ENCODE results near the gene MACC1.
"Not testable (repeated sequence)": the region's sequence is repeated elsewhere in the genome, so short reads cannot be mapped to it uniquely, and the experiment has no call there.

MACC1 gene

GRCh38 chr7:20124087-20124486, 93.1 kb downstream of the MACC1 start:
- DNase-seq (ENCODE audit: low read depth), result not testable (repeated sequence)

DNA sequence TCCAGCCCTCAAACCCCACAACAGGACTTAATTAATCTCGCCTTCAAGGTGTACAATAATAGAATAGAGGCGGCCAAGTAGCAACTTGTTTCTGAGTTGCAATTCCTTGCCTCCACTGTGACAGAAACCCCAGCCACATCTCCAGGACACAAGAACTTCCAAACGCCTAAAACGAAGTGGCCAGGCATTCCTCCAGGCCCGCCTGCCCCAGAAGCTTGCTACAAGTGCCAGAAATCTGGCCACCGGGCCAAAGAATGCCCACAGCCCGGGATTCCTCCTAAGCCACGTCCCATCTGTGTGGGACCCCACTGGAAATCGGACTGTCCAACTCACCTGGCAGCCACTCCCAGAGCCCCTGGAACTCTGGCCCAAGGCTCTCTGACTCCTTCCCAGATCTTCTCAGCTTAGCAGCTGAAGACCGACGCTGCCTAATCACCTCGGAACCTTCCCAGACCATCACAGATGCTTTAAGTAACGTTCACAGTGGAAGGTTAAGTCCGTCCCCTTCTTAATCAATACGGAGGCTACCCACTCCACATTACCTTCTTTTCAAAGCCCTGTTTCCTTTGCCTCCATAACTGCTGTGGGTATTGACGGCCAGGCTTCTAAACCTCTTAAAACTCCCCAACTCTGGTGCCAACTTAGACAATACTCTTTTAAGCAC, 94.4 kb downstream of the MACC1 start:
- DNase-seq (ENCODE audit: low read depth), result not testable (repeated sequence)

- no peak for DNase-seq (ENCODE audit: low read depth)
These were observed 95.1 kb downstream of the MACC1 start for GRCh38 chr7:20122073-20122472.

GRCh38 chr7:20121404-20121803, 95.8 kb downstream of the MACC1 start:
- DNase-seq (ENCODE audit: low read depth), result no peak

GRCh38 chr7:20120611-20121168, 96.5 kb downstream of the MACC1 start:
- DNase-seq (ENCODE audit: low read depth), result not testable (repeated sequence)

- DNase-seq (ENCODE audit: low read depth), result no peak
These were observed 100.3 kb downstream of the MACC1 start for GRCh38 chr7:20116869-20117268.

GRCh38 chr7:20114468-20114867, 102.7 kb downstream of the MACC1 start:
- no peak for DNase-seq (ENCODE audit: low read depth)

DNA sequence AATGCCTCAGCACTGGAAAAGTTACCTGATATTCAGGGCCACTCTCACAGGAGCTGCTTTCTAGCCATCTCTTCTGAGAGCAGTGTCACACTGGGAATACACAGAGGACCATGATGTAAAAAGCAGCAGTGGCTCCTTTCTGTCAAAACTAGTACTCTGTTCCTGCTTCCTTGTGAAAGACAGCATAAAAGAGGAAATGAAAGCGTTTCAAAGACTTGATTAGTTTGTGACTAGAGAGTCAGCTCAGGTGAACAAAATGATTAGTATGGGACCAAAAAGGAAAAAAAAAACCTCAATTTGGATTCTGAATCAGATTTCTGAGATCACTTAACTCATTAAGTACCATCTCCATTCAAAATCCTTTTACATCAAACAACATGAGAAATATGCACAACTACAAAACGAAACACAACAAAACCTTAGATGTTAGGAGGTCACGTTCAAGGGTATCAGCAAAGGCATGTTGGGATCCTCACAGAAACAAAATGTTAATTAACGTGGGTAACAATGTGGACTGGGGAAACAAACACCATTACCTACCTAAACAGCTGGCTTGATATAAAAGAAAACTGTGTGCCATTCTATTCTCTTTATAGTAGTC, 103.7 kb downstream of the MACC1 start:
- DNase-seq (ENCODE audit: low read depth), result no peak

GRCh38 chr7:20112696-20113095, 104.5 kb downstream of the MACC1 start:
- DNase-seq (ENCODE audit: low read depth), result no peak

DNA sequence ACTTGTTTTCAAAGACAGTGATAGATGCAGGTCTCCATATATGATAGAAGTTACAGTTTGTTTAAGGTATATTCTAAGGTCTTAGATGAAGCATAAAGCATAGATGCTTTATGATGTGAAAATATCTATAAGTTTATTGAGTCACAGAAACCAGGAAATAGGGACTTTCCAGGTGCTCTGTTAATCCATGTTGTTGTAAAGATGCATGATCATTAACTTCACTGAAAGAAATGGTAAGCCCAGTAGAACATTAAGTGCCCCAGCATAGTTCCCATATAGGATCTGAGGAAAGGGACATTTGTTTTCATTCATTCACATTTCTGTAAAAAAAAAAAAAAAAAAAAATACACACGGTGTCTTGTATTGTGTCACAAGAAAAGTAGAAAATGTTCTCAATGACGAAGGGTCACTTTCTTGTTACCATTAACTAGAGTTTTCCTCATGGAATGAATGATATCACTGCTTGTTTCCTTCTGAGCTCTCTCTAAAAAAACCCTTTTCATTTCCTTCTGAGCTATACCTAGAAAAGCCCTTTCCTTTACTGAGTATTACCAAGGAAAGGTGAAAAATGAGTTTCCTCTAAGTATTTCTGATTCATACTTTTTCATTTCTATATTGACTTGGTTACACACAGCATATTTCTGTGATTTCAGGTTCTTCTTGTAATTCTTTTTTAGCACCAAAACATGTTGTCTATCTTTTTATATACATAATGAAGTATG, 105.2 kb downstream of the MACC1 start:
- no peak for DNase-seq (ENCODE audit: low read depth)

DNA sequence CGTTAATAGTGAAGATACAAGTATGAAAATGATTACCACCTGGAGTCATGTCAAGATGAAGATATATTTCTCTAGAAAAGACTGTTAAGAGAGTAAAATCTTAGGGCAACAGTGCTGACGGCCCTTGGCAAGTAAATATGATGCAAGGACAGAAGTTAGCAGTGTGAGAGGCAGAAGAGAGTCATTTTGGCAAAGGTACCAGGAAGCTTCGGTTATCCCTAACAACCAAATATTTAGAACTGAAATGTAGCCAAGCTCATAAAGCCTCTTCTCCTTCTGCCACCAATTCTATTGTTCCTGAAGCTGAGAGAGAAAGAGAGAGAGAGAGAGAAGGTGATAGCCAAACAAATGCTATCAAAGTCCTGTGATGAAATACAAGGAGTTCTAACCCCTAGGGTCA, 109.6 kb downstream of the MACC1 start:
- no peak for DNase-seq (ENCODE audit: low read depth)

- no peak for DNase-seq (ENCODE audit: low read depth)
These were observed 112.5 kb downstream of the MACC1 start for GRCh38 chr7:20104696-20105095.

DNA sequence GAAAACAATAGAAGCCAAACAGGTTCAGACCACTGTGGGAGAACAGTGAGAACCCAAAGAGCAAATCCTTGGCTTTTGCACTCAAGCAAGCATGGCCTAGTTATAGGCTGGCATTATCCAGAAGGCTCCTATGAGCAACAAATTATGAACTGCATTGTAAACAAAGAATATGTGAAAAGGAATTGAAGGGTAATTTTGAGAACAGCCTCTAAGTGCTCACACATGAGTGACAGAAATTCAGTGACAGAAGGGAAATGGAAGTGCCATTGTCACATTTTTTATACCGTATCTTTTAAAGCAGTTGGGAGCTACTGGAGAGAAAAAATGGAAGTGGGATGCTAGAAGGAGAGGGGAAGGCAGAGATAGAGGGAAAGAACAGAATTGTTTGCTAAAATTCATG, 114.2 kb downstream of the MACC1 start:
- DNase-seq (ENCODE audit: low read depth), result no peak

- no peak for DNase-seq (ENCODE audit: low read depth)
These were observed 121.3 kb downstream of the MACC1 start for GRCh38 chr7:20095862-20096261.

DNA sequence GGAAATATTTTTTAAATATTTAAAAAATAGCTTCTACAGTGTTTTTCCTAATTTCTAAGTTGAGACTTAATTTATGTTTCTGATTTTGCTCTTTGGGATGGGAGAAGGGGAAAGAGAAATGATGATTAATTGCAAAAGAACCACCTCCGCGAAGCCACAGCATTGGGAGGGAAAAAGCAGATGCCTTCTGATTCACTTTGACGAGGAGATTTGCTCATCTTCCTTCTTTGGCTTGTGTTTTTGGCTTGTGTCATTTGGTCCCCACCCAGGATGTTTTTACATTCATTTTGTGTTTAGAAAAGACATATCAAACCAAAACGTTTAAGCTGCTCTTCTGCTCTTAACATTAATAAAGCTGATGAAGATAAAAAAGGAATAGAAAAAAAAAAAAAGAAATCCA, 121.7 kb downstream of the MACC1 start:
- no peak for DNase-seq (ENCODE audit: low read depth)

DNA sequence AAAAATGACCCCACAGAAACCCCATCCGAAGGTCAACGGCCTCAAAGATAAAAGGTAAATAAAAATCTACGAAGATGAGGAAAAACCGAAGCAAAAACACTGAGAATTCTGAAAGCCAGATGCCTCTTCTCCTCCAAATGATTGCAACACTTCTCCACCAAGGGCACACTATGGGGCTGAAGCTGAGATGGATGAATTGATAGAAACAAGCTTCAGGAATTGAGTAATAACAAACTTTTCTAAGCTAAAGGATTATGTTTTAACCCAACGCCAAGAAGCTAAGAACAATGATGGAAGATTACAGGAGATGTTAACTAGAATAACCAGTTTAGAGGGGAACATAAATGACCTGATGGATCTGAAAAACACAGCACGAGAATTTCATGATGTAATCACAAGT, 127.8 kb downstream of the MACC1 start:
- no peak for DNase-seq (ENCODE audit: low read depth)

DNA sequence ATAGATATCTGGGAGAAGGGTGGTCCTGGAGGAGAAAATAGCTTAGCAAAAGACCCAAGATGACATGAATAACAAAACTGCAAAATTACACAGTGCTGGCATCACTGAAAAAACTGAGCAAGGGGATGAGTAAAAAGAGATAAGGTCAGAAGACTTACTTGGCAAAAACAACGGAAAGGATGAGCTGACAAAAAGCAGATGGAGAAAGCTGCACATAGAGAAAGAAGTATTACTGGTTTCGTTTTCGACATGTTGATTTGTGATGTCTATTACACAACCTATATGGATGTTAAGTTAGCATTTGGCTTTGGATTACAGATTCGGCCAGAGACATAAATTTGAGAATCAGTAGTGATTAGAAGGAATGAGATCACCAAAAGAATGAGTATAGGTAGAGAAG, 132.1 kb downstream of the MACC1 start:
- no peak for DNase-seq (ENCODE audit: low read depth)

All from activated T-cell treated with anti-CD3 and anti-CD28 coated beads for 48 hours (primary cell).